ENCODE measurements around the gene OR4K15. TPM values are rescaled to one million over a fixed set of nuclear protein-coding genes. Genes with fewer than 3 reads are reported as not detected.

The OR4K15 gene, protein sequence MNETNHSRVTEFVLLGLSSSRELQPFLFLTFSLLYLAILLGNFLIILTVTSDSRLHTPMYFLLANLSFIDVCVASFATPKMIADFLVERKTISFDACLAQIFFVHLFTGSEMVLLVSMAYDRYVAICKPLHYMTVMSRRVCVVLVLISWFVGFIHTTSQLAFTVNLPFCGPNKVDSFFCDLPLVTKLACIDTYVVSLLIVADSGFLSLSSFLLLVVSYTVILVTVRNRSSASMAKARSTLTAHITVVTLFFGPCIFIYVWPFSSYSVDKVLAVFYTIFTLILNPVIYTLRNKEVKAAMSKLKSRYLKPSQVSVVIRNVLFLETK
- total RNA-seq: not detected

DNA sequence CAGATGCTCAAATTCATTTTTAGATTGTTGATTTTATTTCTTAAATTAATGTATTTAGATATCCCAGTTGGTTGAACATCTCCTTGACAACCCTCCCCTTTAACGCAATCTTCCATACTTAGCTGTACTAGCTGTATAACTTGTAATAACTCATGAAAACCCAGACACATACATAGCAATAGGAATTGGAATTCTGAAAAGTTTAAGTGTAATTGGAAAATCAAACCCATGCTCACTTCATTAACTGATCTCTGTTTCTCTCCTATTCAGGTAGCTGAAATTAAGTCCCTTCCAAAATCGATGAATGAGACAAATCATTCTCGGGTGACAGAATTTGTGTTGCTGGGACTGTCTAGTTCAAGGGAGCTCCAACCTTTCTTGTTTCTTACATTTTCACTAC is at the start of gene OR4K15:
Gene OR4K15, plus strand, starts transcription at position 301 of the 400 bp plus-strand sequence. Its CDS starts 0 bp downstream, at position 301.
- H3K9me3 ChIP-seq: no peaks in the 10 kb centered on the region
- no peaks in the 10 kb centered on the region for H3K4me1 ChIP-seq
- no peaks in the 10 kb centered on the region for H3K27me3 ChIP-seq
- H3K4me3 ChIP-seq: no peak within 1 kb of the TSS
- TF ChIP-seq EP300 (IDR thresholded peaks at IDR 0.05) (no peak), POLR2A (IDR thresholded peaks at IDR 0.05) (no peak), POLR2AphosphoS5 (IDR thresholded peaks at IDR 0.05) (no peak)
- TF ChIP-seq, protein P1, sequence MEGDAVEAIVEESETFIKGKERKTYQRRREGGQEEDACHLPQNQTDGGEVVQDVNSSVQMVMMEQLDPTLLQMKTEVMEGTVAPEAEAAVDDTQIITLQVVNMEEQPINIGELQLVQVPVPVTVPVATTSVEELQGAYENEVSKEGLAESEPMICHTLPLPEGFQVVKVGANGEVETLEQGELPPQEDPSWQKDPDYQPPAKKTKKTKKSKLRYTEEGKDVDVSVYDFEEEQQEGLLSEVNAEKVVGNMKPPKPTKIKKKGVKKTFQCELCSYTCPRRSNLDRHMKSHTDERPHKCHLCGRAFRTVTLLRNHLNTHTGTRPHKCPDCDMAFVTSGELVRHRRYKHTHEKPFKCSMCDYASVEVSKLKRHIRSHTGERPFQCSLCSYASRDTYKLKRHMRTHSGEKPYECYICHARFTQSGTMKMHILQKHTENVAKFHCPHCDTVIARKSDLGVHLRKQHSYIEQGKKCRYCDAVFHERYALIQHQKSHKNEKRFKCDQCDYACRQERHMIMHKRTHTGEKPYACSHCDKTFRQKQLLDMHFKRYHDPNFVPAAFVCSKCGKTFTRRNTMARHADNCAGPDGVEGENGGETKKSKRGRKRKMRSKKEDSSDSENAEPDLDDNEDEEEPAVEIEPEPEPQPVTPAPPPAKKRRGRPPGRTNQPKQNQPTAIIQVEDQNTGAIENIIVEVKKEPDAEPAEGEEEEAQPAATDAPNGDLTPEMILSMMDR (IDR thresholded peaks at IDR 0.05): no peak
- ATAC-seq (ENCODE audit: low FRiP score in 2 of 2): no peak
- DNase-seq: no peak
- WGBS, 2 donors: 93 to 94% methylated on average over 3 of the region's 3 CpGs
- no peaks in the 10 kb centered on the region for H3K36me3 ChIP-seq
- H3K27ac ChIP-seq: no peak within 1 kb of the TSS

DNA sequence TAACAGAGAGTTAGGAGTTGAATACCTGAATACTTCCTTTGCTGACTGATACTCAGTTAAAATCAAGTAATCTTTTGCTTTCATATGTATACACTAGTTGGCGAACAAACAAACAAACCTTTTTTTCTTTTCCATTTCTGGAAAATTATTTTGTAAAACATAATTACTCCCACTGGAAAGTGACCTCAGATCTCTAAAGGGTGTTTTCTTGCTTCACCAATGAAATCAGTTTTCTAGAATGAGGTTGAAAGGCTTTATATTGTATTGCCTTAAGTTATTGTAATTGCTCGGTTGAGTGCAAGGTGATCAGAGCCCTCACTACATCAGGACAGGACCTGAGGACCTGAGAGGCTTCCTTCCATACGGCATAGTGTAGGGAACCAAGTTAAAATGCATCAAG is 44.8 kb upstream of the OR4K15 start, which contains the start of gene OR4K1:
Gene OR4K1, plus strand, starts transcription at position 301 of the 400 bp plus-strand sequence. CDS start 4,750 bp downstream, outside the sequence.
- DNase-seq (no peak), ATAC-seq (ENCODE audit: low FRiP score in 2 of 2) (no peak)
- 61 to 62% methylated on average over 3 of the region's 3 CpGs for WGBS, 2 donors
- TF ChIP-seq, protein P1 (IDR thresholded peaks at IDR 0.05): no peak
- TF ChIP-seq EP300 (IDR thresholded peaks at IDR 0.05) (no peak), POLR2A (IDR thresholded peaks at IDR 0.05) (no peak), POLR2AphosphoS5 (IDR thresholded peaks at IDR 0.05) (no peak)
- Histone ChIP-seq H3K9me3 (no peaks in the 10 kb centered on the region), H3K4me3 (no peak within 1 kb of the TSS), H3K4me1 (no peaks in the 10 kb centered on the region), H3K36me3 (no peaks in the 10 kb centered on the region), H3K27me3 (no peaks in the 10 kb centered on the region), H3K27ac (no peak within 1 kb of the TSS)

DNA sequence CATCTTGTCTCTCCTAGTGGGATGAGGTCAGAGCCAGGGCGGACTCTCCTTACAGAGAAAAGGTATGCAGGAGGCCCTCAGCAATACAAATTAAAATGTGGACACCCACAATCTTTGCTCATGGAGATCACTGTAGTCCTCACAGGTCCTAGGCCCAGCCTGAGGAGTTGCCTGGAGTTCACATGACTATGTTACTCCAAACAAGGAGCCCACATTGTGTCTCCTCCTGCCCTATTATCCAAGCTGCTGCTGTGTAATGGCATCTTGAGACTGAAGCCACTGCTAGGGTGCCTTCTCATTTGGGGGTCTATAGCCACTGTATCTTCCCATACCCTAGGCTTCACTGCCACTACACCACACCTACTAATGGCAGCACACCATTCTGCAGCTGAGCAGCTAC is 33.7 kb upstream of the OR4K15 start:
- no peak overlapping the region for H3K4me3 ChIP-seq
- TF ChIP-seq, protein P1 (IDR thresholded peaks at IDR 0.05): no peak
- TF ChIP-seq EP300 (IDR thresholded peaks at IDR 0.05): no peak
- no peak for TF ChIP-seq POLR2AphosphoS5 (IDR thresholded peaks at IDR 0.05)
- TF ChIP-seq POLR2A (IDR thresholded peaks at IDR 0.05): no peak
- DNase-seq (no peak), ATAC-seq (ENCODE audit: low FRiP score in 2 of 2) (peak; percentile 31 to 62)
- no peak overlapping the region for H3K27ac ChIP-seq
- WGBS, 2 donors: 83 to 84% methylated on average over 1 of the region's 1 CpG
- H3K9me3 ChIP-seq: no peaks in the 10 kb centered on the region
- no peaks in the 10 kb centered on the region for H3K27me3 ChIP-seq
- no peaks in the 10 kb centered on the region for H3K4me1 ChIP-seq
- H3K36me3 ChIP-seq: no peaks in the 10 kb centered on the region

DNA sequence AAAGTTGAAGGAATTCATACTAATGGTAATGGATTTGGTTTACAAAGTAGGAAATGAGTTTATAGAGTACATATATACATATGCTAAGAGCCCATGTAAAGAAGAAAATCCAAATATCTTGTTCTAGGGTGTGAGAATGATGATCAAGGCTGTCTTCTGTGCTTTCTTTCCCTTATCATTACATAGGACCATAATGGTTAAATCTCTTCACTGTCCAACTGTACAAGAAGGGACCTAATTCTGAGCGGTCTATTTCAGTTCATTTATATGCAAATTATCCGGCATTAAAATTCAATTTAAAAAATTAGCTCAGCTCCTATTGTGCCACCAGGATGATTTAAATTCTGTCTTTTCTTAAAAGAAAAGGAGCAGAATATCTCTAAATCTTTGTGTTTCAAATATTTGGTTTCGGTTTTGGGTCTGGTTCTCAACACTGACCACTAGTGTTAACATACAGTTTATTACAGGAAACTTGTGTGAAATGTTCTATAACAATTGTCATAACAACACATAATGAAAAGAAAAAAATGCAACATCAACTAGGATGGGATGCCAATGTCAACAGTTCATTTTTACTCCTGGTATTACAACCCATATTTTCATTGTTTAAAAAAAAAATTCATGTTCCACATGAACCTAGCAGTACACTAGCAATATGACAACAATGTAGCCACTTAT is 27.8 kb upstream of the OR4K15 start:
- H3K9me3 ChIP-seq: no peaks in the 10 kb centered on the region
- 69 to 83% methylated on average over 3 of the region's 3 CpGs for WGBS, 2 donors
- H3K27me3 ChIP-seq: no peaks in the 10 kb centered on the region
- no peak overlapping the region for H3K27ac ChIP-seq
- no peaks in the 10 kb centered on the region for H3K36me3 ChIP-seq
- TF ChIP-seq, protein P1 (IDR thresholded peaks at IDR 0.05): no peak
- no peak for TF ChIP-seq POLR2AphosphoS5 (IDR thresholded peaks at IDR 0.05)
- no peak for TF ChIP-seq POLR2A (IDR thresholded peaks at IDR 0.05)
- no peak for TF ChIP-seq EP300 (IDR thresholded peaks at IDR 0.05)
- no peaks in the 10 kb centered on the region for H3K4me1 ChIP-seq
- no peak overlapping the region for H3K4me3 ChIP-seq
- ATAC-seq (ENCODE audit: low FRiP score in 2 of 2) (no peak), DNase-seq (no peak)
